MM.1S (cell line): ENCODE measurements around the gene ARHGAP33.

Source experiments
- EZH2 ChIP-seq: fragments of 300-600 bp; sonication (generic); optimal IDR thresholded peaks from 2 replicates; pipeline ENCODE3; 2017; ENCODE audit warnings: low read depth, mild to moderate bottlenecking, antibody characterized with exemption, low read length, mixed read lengths
- TF ChIP-seq, protein P1 (sequence below): fragments of 300-600 bp; sonication (generic); IDR thresholded peaks from 2 replicates; pipeline ENCODE4 v1.5.1; 2016; ENCODE audit warnings: antibody characterized with exemption, low read length, mixed read lengths

DNA sequence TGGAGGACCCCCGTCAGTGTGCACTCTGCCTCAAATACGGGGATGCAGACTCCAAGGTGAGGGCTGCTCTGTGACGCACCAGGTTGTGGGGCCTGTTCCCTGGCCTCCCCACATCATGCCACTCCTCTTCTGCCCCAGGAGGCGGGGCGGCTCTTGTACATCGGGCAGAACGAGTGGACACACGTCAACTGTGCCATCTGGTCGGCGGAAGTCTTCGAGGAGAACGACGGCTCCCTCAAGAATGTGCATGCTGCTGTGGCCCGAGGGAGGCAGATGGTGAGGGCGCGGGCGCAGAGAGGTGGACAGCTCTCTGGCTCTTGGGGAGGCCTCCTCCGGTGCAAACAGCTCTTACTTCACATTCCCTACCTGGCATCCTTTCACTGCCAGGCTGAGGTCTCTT, 46.3 kb upstream of the ARHGAP33 start:
- TF ChIP-seq, protein P1, sequence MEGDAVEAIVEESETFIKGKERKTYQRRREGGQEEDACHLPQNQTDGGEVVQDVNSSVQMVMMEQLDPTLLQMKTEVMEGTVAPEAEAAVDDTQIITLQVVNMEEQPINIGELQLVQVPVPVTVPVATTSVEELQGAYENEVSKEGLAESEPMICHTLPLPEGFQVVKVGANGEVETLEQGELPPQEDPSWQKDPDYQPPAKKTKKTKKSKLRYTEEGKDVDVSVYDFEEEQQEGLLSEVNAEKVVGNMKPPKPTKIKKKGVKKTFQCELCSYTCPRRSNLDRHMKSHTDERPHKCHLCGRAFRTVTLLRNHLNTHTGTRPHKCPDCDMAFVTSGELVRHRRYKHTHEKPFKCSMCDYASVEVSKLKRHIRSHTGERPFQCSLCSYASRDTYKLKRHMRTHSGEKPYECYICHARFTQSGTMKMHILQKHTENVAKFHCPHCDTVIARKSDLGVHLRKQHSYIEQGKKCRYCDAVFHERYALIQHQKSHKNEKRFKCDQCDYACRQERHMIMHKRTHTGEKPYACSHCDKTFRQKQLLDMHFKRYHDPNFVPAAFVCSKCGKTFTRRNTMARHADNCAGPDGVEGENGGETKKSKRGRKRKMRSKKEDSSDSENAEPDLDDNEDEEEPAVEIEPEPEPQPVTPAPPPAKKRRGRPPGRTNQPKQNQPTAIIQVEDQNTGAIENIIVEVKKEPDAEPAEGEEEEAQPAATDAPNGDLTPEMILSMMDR, result no peak
- no peak for TF ChIP-seq EZH2
